Peyer's patch (tissue), 4 donors: ENCODE measurements around the gene ILDR1.

ENCODE experiments used
- CTCF ChIP-seq, 6 experiments: fragments of 450-650 bp in 4 of 6; fragments of 200-600 bp in 2 of 6; sonication (generic) in 1 of 6; IDR thresholded peaks; one replicate each; pipeline ENCODE4 v1.5.1; 2017 to 2019; ENCODE audit warnings: antibody characterized with exemption in 6 of 6, mild to moderate bottlenecking in 3 of 6, moderate library complexity in 1 of 6
- POLR2A ChIP-seq, 2 donors: fragments of 450-650 bp; IDR thresholded peaks; one replicate each; pipeline ENCODE4 v1.5.1; 2017; ENCODE audit warnings: antibody characterized with exemption in 2 of 2, mild to moderate bottlenecking in 2 of 2, moderate library complexity in 2 of 2

- TF ChIP-seq CTCF (IDR thresholded peaks at IDR 0.05) (no peak), POLR2A (IDR thresholded peaks at IDR 0.05) (no peak)
These were observed 23.2 kb downstream of the ILDR1 start for GRCh38 chr3:121998611-121999473.
